ENCODE data around the gene ZNF474. TPM values are rescaled to one million over a fixed set of nuclear protein-coding genes. Genes with fewer than 3 reads are reported as not detected.
"Not testable (repeated sequence)": the region's sequence is repeated elsewhere in the genome, so short reads cannot be mapped to it uniquely, and the experiment has no call there.

ZNF474 gene
- not detected for total RNA-seq
- long read RNA-seq, result 0 reads

DNA sequence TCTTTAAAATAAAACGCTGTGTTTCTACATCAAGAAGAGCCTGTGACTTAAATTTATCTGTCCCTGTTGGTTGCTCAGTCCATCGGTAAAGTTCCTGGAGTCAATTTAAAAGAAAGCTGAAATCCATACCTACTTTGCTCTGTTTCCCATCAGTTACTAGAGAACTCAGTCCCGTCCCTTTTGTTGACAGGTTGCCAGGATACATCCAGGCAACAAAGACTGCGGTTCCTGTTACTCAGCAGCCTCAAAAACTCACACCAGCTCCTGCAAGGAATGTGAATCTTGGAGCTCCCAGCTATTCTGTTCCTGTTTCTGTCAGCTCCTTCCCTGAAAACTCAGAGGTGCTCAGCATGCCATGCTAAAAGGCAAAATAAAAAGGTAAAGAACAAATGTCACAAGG, at the start of gene ZNF474:
Gene ZNF474, plus strand, starts transcription at position 241 of the 400 bp plus-strand sequence. CDS start 22,445 bp downstream, outside the sequence.
- intact Hi-C loops (cut with DNase I), result no loop called here
- ATAC-seq (ENCODE audit: poor library complexity), result peak; percentile 78

DNA sequence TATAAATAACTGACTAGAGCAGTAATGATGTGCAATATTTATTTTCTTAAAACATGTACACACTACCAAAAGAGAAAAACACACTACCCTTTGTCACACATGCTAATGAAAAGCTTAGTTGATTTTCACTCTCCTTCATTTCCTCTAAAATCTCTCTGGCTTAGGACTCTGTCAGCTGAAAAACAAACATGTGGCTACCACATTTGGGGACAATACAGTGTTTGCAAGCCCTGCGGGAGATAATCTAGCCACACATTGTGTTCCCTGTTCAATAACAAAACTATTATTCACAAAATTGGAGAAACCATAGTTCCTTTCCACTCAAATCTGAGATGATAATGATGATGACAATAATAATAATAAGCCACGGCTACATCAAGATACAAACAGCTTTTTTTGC, 47.8 kb upstream of the ZNF474 start:
- ATAC-seq (ENCODE audit: poor library complexity) (no peak), DNase-seq (no peak)
- intact Hi-C loops (cut with DNase I), result no loop called here

More for the DNA sequence above, at the start of gene ZNF474:
- no peak for DNase-seq

DNA sequence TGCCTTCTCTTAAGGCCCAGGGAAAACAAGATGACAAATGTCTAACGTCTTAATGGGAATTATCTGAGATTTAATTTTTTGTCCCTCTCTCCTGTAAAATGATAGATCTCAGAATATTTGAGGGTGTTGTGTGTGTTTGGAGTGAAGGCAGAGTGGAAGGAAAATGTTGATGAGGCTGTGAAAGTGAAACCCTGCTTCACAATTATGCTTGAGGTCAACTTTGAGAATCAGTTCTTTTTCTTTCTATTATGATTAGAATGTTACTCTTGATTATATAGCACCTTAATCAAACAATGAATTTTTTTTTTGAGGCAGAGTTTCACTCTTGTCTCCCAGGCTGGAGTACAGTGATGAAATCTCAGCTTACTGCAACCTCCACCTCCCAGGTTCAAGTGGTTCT, 45.8 kb upstream of the ZNF474 start:
- no peak for ATAC-seq (ENCODE audit: poor library complexity)
- DNase-seq, result no peak
- intact Hi-C loops (cut with DNase I), result no loop called here

DNA sequence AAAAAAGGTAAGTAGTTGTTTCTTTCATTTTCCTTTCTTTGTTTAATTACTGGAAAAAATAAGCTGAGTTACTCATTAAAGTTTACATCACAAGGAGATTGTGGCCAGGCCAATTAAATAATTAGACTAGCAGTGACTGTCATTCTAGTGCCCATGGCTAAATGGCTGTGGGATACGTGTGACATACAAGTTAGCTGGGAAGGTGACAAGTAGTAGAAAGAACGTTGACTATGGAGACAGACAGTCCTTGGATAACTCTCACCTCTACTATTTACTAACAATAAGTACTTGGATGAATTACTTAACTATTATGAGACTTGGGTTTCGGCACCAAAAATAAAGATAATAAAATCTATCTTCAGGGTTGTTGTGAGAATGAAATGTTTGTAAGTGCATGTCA, 44.3 kb upstream of the ZNF474 start:
- intact Hi-C loops (cut with DNase I), result no loop called here
- DNase-seq (no peak), ATAC-seq (ENCODE audit: poor library complexity) (no peak)

- peak; percentile 68 for ATAC-seq (ENCODE audit: poor library complexity)
- DNase-seq, result no peak
- intact Hi-C loops (cut with DNase I), result no loop called here
These were observed 40.0 kb upstream of the ZNF474 start for GRCh38 chr5:122089096-122090013.

DNA sequence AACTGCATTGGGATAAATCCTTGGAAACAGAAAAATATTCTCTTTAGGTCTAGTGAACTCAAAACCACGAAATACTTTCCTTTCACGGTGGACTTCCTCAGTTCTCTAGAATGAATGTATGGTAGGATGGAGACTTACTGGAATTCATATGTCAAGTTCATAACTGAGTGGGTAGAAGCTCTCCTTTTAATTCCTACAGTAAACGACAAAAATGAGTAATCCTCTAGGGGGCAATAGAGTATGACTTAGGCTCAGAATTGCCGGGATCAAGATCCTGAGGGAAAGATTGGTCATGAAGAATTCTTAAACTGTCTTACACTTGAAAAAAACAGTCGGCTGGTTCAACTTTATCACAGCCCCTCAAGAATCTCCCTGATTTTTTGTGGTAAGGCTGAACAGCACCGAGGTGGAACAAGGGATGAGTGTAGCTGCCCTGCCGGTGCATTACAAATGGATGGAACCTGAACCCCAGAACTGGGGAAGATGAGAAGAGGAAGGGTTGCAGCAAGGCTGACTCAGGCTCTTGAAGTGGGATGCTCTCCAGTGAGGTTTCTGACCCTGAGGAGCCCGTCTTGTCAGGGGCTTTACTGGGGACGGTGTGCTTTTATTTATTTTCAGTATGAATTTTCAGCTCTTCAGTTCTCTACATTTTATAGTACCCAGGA, 37.3 kb upstream of the ZNF474 start:
- intact Hi-C loops (cut with DNase I), result no loop called here
- ATAC-seq (ENCODE audit: poor library complexity) (no peak), DNase-seq (no peak)

GRCh38 chr5:122093415-122094180, 35.7 kb upstream of the ZNF474 start:
- intact Hi-C loops (cut with DNase I), result no loop called here
- ATAC-seq (ENCODE audit: poor library complexity), result no peak
- no peak for DNase-seq

- ATAC-seq (ENCODE audit: poor library complexity); intact Hi-C loops (cut with DNase I): not testable (repeated sequence)
These were observed 35.1 kb upstream of the ZNF474 start for GRCh38 chr5:122094251-122094650.

DNA sequence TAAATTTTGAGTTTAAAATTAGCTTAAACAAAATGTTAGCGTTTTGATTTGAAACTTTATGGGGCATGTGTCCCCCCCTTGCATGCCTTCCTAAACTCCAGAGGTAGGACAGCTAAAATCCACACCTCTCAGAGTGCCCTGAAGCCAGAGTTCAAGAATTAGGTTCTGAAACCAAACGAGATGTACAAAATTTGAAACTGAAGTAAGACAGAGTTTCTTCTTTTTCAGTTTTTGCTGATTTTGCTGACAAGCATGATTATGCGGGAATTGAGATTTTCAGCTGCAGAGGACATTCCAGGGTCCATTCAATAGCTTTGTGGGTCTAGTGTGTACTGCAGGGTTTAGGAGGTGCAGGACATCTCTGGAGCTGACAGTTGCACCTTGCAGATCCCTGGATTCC, 34.2 kb upstream of the ZNF474 start:
- ATAC-seq (ENCODE audit: poor library complexity) (no peak), DNase-seq (no peak)
- intact Hi-C loops (cut with DNase I), result no loop called here

More at GRCh38 chr5:122094251-122094650, 35.1 kb upstream of the ZNF474 start:
- DNase-seq, result not testable (repeated sequence)

GRCh38 chr5:122097391-122097790, 32.0 kb upstream of the ZNF474 start:
- DNase-seq (no peak), ATAC-seq (ENCODE audit: poor library complexity) (no peak)
- intact Hi-C loops (cut with DNase I), result no loop called here

- no peak for DNase-seq
- intact Hi-C loops (cut with DNase I), result no loop called here
- no peak for ATAC-seq (ENCODE audit: poor library complexity)
These were observed 30.1 kb upstream of the ZNF474 start for GRCh38 chr5:122099060-122099790.

GRCh38 chr5:122101636-122102285, 27.6 kb upstream of the ZNF474 start:
- no peak for DNase-seq
- ATAC-seq (ENCODE audit: poor library complexity), result peak; percentile 59
- intact Hi-C loops (cut with DNase I), result no loop called here

DNA sequence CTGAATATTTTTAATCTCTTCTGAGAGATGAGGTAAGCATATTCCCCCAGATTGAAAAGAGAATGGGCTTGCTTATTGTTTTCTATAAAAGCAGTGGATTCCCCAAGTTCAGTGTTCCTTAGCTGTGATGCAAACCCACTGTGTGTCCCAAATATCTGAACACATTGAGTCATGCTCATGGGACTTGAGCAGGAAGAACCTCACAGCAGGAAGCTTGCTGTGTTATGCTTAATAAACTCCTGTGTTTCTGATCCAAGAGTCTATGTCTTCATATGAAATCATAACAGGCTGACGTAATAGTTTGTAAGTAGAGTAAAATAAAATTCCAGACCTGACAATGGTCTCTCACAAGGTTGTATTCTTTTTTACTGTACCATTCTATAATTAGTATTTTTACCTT, 26.5 kb upstream of the ZNF474 start:
- DNase-seq, result no peak
- intact Hi-C loops (cut with DNase I), result no loop called here
- no peak for ATAC-seq (ENCODE audit: poor library complexity)

DNA sequence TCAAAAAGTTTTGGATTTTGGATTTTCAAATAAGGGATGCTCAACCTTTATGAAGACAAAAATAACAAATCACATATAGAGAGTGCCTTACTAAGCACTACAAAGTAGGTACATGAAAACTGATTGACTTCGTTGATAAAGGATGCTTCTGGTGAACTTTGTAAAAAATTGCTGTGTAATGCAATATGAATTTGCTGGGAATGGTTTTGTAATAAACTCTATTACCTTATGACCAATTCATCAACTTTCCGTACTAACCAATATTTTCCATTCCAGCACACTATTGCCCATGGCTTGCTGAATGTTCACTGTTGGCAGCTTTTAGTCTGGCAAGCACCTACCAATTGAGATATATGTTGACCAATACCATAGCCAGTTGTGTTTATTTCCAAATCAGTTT, 23.4 kb upstream of the ZNF474 start:
- DNase-seq (no peak), ATAC-seq (ENCODE audit: poor library complexity) (no peak)
- intact Hi-C loops (cut with DNase I), result no loop called here

DNA sequence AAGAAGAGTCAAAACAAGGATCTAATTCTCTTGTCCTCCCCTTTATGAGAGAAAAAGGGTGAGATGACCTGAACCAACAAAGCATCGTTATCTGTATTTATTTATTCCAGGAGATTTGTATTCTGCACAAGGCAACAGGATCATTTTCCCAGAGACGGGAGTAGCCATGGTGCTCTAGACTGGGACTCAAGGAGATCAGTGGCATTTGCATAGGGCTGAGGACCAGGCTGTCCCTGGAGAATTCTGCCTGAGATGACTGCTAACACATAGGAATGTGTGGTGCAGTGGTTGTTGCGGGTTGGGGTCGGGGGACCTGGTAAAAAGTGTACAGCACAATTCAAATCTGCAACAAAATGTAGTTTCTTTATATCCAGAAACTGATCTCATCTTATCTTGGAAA, 22.3 kb upstream of the ZNF474 start:
- intact Hi-C loops (cut with DNase I), result no loop called here
- DNase-seq (no peak), ATAC-seq (ENCODE audit: poor library complexity) (no peak)

DNA sequence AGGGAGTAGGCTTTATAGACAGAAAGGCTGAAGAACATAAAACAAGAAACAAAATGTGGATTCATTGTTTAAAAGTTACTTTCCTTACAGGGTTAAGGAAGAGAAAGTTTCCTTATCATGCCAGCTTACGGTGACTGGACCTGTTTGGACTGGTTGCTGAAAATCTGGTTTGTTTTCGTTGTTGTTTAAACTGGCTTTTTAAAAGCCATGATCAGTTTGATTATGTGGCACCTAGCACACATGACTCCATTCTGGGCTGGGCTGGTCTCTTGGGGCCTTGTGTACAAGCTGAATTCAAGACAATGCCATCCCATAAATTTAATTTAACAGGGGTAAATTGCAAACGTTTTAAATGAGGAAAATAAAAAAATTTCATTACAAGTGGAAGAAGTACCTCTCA, 18.4 kb upstream of the ZNF474 start:
- no peak for DNase-seq
- ATAC-seq (ENCODE audit: poor library complexity), result no peak
- intact Hi-C loops (cut with DNase I), result no loop called here

GRCh38 chr5:122111460-122111859, 17.9 kb upstream of the ZNF474 start:
- no peak for DNase-seq
- no peak for ATAC-seq (ENCODE audit: poor library complexity)
- intact Hi-C loops (cut with DNase I), result no loop called here

GRCh38 chr5:122112063-122112462, 17.3 kb upstream of the ZNF474 start:
- no peak for ATAC-seq (ENCODE audit: poor library complexity)
- no peak for DNase-seq
- intact Hi-C loops (cut with DNase I), result no loop called here

Measured in Right ventricle myocardium superior (tissue), 1 donor.